ENCODE results near the gene ERF. TPM values are rescaled to one million over a fixed set of nuclear protein-coding genes. Genes with fewer than 3 reads are reported as not detected.
A peak's percentile ranks its signal among the peaks of the same experiment; 100 is the strongest.

Gene ERF
- polyA plus RNA-seq, 1 donor = 64.5 TPM

GRCh38 chr19:42254089-42254849, 659 bp downstream of the ERF start:
- DNase-seq = peak; percentile 81

DNA sequence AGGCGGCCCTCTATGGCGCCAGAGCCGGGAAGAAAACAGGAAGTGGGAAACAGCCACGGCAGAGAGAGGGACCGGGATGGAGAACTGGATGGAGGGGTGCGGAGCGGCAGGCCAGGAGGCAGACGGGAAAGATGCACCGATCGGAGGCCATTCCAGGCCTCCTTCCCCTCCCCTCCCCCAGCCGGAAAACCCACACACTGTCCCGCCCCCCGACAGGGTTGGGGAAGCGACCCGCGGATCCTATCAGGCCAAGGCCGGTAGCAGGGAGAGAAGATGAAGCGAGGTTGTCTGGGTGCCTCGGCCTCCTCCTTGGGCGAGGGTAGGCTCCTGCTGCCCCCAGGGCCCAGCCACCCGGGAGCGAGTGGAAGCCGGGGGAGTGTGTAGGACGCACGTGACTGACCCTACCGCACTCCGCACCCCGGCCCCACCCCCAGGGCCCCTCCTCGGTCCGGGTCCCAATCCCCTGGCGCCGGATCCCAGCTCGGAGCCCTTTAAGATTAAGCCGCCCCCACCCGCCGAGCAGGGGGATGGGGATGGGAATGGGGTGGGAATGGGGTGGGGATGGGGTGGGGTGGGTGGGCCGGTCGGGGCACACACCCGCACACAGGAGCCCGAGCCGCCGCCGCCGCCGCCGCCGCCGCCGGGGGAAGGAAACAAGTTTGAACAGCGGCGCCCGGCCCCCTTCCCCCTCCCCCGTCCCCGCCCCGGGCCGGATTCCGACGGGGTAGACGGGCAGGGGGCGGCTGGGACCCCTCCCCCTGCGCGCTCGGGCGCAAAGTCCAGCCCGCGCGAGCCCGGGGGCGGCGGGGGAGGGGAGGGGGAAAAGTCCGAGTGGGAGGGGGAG, 1.5 kb downstream of the ERF start:
- peak; percentile 71 for DNase-seq

- peak; percentile 75 for DNase-seq
Observed at GRCh38 chr19:42252365-42253244, 2.3 kb downstream of the ERF start.

GRCh38 chr19:42251572-42252358, 3.2 kb downstream of the ERF start:
- DNase-seq = no peak

DNA sequence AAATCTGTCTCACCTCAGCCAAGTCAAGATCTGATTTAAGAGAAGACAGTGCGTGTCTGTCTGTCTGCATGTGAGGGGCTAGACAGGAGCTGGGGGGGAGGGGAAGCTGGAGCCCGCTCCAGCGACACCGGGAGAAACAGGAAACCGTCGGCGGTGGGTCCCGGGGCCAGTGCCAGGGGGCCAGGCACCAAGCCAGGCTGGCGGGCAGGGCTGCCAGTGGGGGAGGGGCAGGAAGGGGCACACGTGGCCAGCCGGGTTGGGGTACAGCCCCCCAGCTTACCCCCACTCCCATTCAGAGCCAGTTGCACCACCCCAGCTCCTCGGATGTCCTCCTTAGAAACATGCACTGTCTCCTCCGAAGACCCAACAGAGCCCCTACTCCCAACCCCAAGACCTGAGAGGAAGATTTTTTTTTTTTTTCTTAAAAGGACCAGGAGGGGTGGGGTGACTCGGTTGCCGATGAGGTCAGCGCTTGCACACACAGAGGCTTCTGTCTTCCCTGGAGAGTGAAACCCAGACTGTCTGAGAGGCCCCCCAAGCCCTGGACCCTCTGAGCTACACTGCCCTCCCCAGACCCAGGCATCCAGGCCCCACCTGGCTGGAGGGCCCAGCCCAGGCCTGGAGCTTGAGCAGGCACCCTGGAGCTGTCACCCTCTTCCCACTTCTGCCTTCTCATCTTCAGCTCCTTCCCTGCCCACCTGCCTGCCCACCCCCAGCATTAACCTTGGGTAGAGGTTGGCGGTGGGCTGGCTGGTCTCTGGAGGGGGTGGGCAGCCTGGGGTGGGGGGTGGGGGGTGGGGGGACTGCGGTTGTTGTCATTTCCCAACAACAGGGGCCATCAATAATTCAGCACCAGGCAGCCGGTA, 4.0 kb downstream of the ERF start:
- DNase-seq = no peak

GRCh38 chr19:42250183-42250665, 4.7 kb downstream of the ERF start:
- no peak for DNase-seq

GRCh38 chr19:42249769-42250168, 5.2 kb downstream of the ERF start:
- DNase-seq = no peak

GRCh38 chr19:42249149-42249750, 5.7 kb downstream of the ERF start:
- DNase-seq = no peak

DNA sequence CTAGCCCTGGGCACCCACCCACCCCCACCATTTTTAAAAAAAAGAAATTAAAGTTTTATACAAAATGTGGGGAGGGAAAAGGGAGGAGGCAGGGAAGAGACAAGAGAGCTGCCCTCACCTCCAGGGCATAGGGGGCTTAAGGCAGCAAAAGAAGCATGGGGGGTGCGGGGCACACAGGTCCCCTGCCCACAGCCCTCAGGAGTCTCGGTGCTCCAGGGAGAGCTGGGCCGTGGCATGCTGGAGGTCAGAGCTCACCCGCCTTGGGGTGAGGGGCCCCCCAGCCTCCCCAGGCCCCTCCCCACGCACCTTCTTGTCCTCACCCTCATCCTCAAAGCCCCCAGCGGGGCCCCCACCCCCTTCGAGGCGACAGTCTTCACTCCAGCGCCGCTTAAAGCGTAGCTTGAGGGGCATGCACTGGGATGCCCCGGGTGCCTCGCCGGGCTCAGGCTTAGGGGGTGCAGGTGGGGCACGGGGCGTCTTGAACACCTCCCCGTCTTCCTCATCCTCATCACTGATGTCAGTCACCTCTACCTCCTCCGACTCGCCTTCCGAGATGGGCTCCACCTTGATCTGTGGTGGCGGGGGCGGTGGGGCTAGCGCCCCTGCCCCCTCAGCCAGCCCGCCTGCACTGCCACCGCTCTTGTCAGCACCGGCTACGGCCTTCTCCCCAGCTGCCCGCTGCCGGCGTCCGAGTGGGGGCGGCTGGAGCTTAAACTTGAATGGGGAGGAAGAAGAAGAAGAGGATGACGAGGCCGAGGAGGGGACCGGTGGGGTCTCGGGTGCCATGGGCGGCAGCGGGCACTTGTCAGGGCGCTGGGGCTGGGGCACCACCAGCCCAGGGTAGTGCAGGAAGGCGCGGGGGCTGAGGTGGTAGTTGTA, 6.4 kb downstream of the ERF start:
- DNase-seq = no peak

DNA sequence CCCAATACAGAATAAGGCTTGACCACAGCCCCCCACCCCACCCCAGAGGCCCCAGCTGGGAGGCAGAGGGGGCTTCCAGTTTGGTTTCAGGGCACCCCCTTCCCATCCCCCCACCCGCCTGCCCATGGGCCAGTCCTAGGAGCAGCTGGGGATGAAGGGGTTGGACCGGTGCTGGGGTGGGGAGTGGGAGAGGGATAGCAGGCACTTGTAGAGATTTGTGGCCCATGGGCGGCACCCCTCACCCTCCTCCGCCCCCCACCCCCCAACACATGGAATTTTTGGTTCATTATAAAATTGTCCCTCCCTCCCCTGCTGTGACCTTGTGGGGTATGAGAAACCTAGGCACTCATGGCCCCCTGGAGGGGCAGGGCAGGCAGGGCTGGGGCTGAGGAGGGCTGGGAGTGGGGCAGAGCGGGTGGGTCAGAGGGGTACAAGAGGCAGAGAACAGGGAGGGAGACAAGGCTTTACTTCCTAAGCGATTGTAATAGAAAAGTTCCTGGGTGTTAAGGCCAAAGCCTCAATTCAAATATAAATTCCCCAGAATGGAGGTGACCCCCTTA, 7.2 kb downstream of the ERF start:
- DNase-seq = no peak

- no peak for DNase-seq
Observed at GRCh38 chr19:42246922-42247639, 7.8 kb downstream of the ERF start.

- no peak for DNase-seq
Observed at GRCh38 chr19:42246143-42246921, 8.6 kb downstream of the ERF start.

DNA sequence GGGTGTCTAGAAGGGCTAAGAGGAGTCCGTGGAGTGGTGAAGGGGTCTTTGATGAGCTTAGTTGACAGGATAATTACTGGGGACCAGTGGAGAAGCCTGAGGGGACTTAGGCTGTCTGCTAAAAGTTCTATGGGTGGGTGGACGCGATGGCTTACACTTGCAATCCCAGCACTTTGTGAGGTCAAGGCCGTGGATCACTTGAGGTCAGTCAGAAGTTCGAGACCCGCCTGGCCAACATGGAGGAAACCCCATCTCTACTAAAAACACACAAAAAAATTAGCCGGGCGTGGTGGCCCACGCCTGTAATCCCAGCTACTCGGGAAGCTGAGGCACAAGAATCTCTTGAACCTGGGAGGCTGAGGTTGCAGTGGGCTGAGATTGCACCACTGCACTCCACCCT, 9.7 kb downstream of the ERF start:
- DNase-seq = no peak

GRCh38 chr19:42244347-42245220, 10.3 kb downstream of the ERF start:
- peak; percentile 94 for DNase-seq

- peak; percentile 99 for DNase-seq
Observed at GRCh38 chr19:42242512-42243409, 12.2 kb downstream of the ERF start, which contains the start of gene GSK3A. TSS of gene GSK3A (minus strand) at chr19:42242602. CDS start at chr19:42242465, 137 bp downstream.

All from left kidney (tissue), 2 donors.